ENCODE measurements around the gene ABLIM3. TPM values are rescaled to one million over a fixed set of nuclear protein-coding genes. Genes with fewer than 3 reads are reported as not detected.
"Not testable (repeated sequence)": the region's sequence is repeated elsewhere in the genome, so short reads cannot be mapped to it uniquely, and the experiment has no call there.

The ABLIM3 gene
- total RNA-seq, 1 donor from 2014 or later = 101 TPM

DNA sequence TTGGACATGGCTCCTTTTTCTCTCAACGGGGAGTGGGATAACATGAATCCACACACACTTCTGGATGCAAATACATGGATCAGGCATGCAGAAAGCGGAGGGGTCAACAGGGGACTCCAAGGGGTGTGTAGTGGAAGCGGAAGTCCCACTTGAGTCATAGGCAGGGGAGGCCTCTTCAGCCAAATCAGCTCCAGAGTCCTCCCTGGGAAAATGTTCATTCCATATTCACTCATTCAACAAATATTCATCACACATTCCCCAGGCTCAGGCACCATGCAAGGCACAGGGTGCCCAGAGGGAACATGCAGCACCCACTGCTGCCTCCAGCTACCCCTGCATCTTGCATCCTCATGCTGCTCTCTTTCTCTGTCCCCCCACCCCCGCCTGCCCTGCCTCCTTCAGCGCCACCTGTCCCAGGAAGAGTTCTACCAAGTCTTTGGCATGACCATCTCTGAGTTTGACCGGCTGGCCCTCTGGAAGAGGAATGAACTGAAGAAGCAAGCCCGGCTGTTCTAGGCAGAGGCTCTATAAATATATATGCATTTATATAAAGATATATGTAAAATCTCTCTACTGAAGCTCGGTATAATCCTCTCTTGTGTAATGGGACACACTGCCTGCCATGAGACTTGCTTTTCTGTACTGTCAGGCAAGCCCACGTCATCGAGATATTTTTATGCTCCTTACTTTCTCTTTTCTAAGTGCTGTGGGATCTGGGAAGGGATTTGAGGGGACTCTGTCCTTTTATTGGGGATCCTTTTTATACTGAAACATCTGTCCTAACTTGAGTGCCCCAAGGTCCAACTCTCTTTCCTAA lies 116.8 kb downstream of the ABLIM3 start:
- DNase-seq (ENCODE audit: low spot score) = no peak

- DNase-seq (ENCODE audit: low spot score) = no peak
Observed at GRCh38 chr5:149260761-149261160, 119.5 kb downstream of the ABLIM3 start.

DNA sequence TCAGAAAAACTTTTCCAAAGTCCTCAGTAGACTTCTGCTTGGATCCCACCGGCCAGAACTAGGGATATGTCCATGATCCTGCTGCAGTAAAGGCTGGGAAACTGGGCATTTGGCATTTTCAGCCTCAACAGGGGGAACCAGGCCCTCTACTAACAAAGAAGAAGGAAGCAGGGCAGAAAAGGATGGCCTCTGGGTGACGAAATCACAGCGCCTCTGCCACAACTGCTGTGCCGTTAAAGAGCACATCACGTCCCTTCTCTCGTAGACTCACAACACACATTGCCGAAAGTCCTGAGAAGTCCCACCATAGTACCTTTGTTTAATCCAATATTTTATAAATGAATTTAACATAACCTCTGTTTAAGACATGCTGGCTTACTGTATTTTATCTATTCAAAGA lies 120.0 kb downstream of the ABLIM3 start:
- DNase-seq (ENCODE audit: low spot score) = no peak

DNA sequence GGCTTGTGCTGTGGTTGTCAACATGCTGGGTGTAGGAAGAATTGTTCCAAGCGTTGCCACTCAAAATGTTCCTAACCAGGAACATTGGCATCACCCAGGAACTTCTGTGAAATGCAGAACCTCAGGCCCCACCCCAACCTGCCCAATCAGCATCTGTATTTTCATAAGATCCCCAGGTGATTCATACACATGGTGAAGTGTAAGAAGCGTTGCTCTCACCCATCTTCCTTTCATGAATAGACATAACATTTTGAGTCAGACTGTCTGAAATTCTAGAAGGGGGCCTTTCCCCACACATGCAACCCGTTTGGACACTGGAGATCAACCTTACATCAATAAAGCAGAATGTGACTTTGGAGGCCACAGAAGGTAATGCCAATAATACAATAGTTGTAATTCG lies 121.0 kb downstream of the ABLIM3 start:
- no peak for DNase-seq (ENCODE audit: low spot score)

DNA sequence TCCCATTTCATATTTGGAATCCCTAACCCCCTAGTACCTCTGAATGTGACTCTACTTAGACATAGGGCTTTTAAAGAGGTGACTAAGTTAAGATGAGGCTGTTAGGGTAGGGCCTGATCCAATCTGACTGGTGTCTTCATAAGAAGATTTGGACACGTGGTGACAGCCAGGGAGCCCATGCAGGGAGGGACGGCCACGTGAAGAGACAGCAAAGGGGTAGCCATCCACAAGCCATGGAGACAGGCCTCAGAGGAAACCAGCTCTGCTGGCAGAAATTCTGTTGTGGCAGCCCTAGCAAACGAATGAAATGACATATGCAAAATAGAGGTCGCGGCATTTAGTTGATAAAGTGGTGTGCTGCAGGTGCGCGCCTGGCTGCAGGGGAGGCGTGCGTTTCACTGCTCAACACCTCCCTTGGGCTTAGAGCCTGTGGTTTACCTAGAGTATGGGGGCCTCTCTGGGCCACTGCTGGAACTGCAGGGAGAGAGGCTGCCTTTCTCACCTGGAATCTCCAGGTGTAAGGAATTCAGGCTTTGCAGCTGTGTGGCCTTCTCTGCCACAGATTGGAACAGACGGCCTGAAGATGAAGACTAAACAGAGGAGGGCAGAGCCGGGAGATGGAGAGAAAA lies 123.3 kb downstream of the ABLIM3 start:
- DNase-seq (ENCODE audit: low spot score) = no peak

GRCh38 chr5:149265068-149265465 lies 123.8 kb downstream of the ABLIM3 start:
- DNase-seq (ENCODE audit: low spot score) = no peak

- DNase-seq (ENCODE audit: low spot score) = no peak
Observed at GRCh38 chr5:149265597-149265996, 124.3 kb downstream of the ABLIM3 start.

GRCh38 chr5:149267241-149267973 lies 126.1 kb downstream of the ABLIM3 start:
- DNase-seq (ENCODE audit: low spot score) = no peak

- DNase-seq (ENCODE audit: low spot score) = no peak
Observed at GRCh38 chr5:149268928-149269557, 127.8 kb downstream of the ABLIM3 start.

DNA sequence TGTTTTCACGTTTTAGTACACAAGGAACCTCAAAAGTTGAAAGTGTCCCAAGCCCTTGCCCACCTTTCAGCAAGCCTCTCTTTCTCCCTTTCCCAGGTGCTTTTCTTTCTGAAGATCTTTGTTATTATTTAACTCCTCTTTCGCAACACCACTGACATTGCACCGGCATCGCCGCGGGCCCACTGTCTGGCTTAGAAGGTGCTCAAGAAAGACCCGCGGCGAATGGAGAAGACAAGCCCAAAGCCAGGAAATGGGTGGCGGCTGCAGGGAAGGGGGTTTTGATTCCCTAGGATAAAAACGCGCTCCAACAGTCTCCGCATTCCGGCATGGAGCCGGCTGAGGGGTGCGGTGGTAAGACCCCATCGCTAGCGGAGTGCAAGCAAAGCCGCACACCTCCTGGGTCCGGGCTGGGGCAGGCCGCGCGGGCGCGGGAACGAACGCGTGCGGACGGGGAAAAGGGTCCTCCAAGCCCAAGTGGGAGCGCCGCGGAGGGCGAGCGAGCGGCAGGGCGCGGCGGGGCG lies 130.0 kb downstream of the ABLIM3 start:
- DNase-seq (ENCODE audit: low spot score) = no peak

GRCh38 chr5:149271716-149272563 lies 130.6 kb downstream of the ABLIM3 start, which contains the start of gene AFAP1L1:
Gene AFAP1L1 (plus strand): TSS chr5:149271859. CDS start chr5:149271969, 110 bp downstream.
- DNase-seq (ENCODE audit: low spot score) = peak; percentile 68

DNA sequence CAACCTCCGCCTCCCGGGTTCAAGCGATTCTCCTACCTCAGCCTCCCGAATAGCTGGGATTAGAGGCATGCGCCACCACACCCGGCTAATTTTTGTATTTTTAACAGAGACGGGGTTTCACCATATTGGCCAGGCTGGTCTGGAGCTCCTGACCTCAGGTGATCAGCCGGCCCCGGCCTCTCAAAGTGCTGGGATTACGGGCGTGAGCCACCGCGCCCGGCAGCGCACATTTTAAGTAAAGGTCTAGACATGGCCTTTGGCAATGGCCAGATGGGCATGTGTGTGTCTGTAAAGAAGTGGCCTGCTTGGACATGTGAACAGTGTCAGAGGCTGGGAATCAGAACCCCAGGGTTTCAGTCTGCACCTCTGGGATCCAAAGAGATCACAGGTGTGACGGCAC lies 131.5 kb downstream of the ABLIM3 start:
- DNase-seq (ENCODE audit: low spot score) = not testable (repeated sequence)

DNA sequence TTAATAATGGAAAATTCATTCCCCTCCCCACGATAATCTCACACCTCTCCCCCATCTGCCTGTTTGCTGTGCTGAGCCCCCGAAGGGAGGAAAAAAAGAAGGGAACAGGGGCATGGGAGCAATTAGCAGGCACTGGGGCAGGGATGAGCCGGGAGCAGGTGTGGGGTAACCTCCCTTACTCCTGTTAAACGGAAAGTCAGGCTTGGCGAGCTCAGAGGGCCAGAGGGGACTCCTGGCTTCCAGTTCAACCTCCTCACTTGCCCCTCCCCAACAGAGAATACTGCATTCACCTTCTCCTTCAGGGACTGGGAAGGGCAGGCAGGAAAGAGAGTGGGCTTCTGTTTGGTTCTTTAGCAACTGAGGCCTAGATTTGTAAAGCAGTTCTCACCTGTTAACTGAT lies 131.9 kb downstream of the ABLIM3 start:
- no peak for DNase-seq (ENCODE audit: low spot score)

DNA sequence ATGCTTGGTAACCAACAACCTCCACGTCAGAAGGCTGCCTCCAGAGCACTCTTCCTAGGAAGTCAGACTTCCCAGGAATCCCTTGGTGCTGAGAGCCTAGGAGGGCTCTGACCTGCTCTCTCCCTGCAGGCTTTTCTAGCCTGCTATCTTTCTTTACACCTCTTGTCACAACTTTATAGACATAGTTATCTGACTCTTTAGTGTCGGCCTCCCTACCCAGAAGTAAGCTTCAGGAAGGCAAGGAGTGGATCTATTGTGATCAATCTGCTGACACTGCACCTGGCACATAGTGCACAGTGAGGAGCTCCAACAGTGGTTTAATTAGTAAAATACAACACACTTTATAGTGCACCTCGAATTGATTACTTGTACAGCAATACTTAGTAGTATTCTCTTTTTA lies 132.7 kb downstream of the ABLIM3 start:
- no peak for DNase-seq (ENCODE audit: low spot score)

- DNase-seq (ENCODE audit: low spot score) = no peak
Observed at GRCh38 chr5:149274939-149275338, 133.6 kb downstream of the ABLIM3 start.

- DNase-seq (ENCODE audit: low spot score) = no peak
Observed at GRCh38 chr5:149277801-149278200, 136.5 kb downstream of the ABLIM3 start.

- DNase-seq (ENCODE audit: low spot score) = no peak
Observed at GRCh38 chr5:149278451-149279210, 137.3 kb downstream of the ABLIM3 start.

DNA sequence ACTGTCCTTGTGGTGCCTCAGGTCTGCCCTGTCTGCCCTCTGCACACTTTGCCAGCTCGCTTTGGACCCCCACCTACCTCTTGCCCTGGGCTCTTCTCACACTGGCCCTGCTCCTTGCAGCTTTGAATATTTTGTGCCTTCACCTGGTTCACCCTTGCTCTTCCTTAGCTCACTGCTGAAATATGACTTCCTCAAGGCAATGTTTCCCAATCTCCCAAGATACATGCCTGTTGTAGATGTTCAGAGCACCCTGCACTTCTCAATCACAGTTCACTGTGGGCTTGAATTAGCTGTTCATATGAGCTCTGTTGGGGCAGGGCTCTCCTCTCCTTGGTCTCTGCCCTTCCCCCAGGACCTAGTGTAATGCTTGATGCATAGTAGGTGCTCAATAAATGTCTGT lies 138.4 kb downstream of the ABLIM3 start:
- no peak for DNase-seq (ENCODE audit: low spot score)

- DNase-seq (ENCODE audit: low spot score) = no peak
Observed at GRCh38 chr5:149280124-149280523, 138.8 kb downstream of the ABLIM3 start.

DNA sequence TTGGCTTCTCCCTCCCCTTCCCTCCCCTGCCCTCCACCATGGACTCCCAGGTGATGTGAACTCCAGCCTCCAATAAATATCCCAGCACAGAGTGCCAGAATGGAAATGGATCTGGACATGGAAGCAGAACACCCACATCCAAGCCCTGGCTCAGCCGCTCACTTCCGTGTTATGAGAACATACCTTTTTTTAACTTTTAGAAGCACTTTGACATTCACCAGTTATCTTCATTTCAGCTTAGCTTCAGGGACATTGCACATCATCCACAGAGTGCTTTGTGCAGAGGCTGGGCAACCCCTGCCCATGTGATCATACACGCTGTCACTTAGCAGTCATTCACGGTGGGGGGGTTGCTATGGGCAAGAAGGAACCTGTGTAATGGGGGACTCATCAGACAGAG lies 139.5 kb downstream of the ABLIM3 start:
- DNase-seq (ENCODE audit: low spot score) = no peak

Data from ureter (tissue), 1 donor.